ENCODE results near the gene PDGFRB. TPM values are rescaled to one million over a fixed set of nuclear protein-coding genes. Genes with fewer than 3 reads are reported as not detected.

PDGFRB gene
- total RNA-seq, 2 experiments from 2014 or later = 0.23 to 3.0 TPM

- ChIA-PET CTCF (ENCODE audit: unreplicated experiment) (no interaction called here), POLR2A (no interaction called here)
- intact Hi-C loops (cut with micrococcal nuclease; ENCODE audit: unreplicated experiment) = no loop called here
Observed at GRCh38 chr5:150152636-150153462, 2.8 kb downstream of the PDGFRB start.

GRCh38 chr5:150149618-150150017, 6.0 kb downstream of the PDGFRB start:
- no peaks in the 10 kb centered on the region for H4K20me1 ChIP-seq (ENCODE audit: insufficient read depth, low read length)
- H3K4me2 ChIP-seq (ENCODE audit: low read length) = no peak overlapping the region
- no peaks in the 10 kb centered on the region for H3K9me3 ChIP-seq (ENCODE audit: low read length)
- no peaks in the 10 kb centered on the region for H3K79me2 ChIP-seq (ENCODE audit: insufficient read depth, low read depth, low read length)
- BruUV-seq (replicated peaks) = no TSS peak
- H3K9me2 ChIP-seq (ENCODE audit: insufficient read depth, low read length) = no peaks in the 10 kb centered on the region
- TF ChIP-seq EZH2phosphoT487 (IDR thresholded peaks at IDR 0.05; ENCODE audit: borderline replicate concordance, low read depth, low read length) = no peak
- TF ChIP-seq CTCF (conservative IDR thresholded peaks at IDR 0.05; ENCODE audit: low read length) = no peak
- no peak for DNase-seq (ENCODE audit: low spot score)
- CTCF ChIA-PET (ENCODE audit: unreplicated experiment) = no interaction called here
- intact Hi-C loops (cut with micrococcal nuclease; ENCODE audit: unreplicated experiment) = no loop called here
- H3K27ac ChIP-seq (ENCODE audit: low read depth, low read length, poor library complexity, severe bottlenecking) = no peak overlapping the region
- POLR2A ChIA-PET = interaction anchor here (0.6 kb wide), 1 partner anchor 426 kb away, joined by 5 read pairs; no protein-coding TSS in a partner anchor
- H3K4me1 ChIP-seq (ENCODE audit: insufficient read depth, low read length, poor library complexity, severe bottlenecking) = peaks cover 3% of the 10 kb centered on the region
- no peaks in the 10 kb centered on the region for H3K36me3 ChIP-seq (ENCODE audit: insufficient read depth, low read length)
- H3K4me3 ChIP-seq (ENCODE audit: low read depth, low read length, poor library complexity, severe bottlenecking) = no peak overlapping the region
- no peak overlapping the region for H2AFZ ChIP-seq (ENCODE audit: low read length)

More at GRCh38 chr5:150152636-150153462, 2.8 kb downstream of the PDGFRB start:
- Histone ChIP-seq H2AFZ (ENCODE audit: low read length) (no peak overlapping the region), H3K79me2 (ENCODE audit: insufficient read depth, low read depth, low read length) (no peaks in the 10 kb centered on the region), H3K9me2 (ENCODE audit: insufficient read depth, low read length) (no peaks in the 10 kb centered on the region), H3K36me3 (ENCODE audit: insufficient read depth, low read length) (no peaks in the 10 kb centered on the region), H3K4me2 (ENCODE audit: low read length) (no peak overlapping the region), H3K4me1 (ENCODE audit: insufficient read depth, low read length, poor library complexity, severe bottlenecking) (peaks cover 6% of the 10 kb centered on the region), H3K4me3 (ENCODE audit: low read depth, low read length, poor library complexity, severe bottlenecking) (no peak overlapping the region), H4K20me1 (ENCODE audit: insufficient read depth, low read length) (no peaks in the 10 kb centered on the region), H3K27ac (ENCODE audit: low read depth, low read length, poor library complexity, severe bottlenecking) (no peak overlapping the region), H3K9me3 (ENCODE audit: low read length) (no peaks in the 10 kb centered on the region)
- no peak for TF ChIP-seq EZH2phosphoT487 (IDR thresholded peaks at IDR 0.05; ENCODE audit: borderline replicate concordance, low read depth, low read length)
- TF ChIP-seq CTCF (conservative IDR thresholded peaks at IDR 0.05; ENCODE audit: low read length) = no peak
- no TSS peak for BruUV-seq (replicated peaks)
- DNase-seq (ENCODE audit: low spot score) = no peak
